ENCODE results near the gene FSTL4. TPM values are rescaled to one million over a fixed set of nuclear protein-coding genes. Genes with fewer than 3 reads are reported as not detected.

The FSTL4 gene
- total RNA-seq, 1 donor from 2014 or later, result 11.3 TPM

DNA sequence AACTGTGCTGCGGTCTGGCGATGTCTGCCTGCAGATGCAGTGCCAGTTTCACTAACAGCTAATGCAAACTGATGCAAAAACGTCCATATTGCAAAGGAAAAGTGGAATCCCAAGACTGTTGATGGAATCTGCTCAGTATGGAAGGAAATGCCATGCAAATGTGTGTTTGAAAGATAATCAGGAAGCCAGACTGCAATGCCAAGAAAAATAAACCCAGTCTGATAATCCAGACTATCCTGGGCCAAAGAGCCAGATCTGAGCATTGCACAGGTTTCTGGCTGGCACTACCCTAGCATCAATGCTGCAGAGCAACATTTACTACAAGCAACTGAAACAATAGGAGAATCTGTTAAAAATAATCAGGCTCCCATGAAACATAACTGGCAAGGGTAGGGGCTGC is 130.3 kb downstream of the FSTL4 start:
- TF ChIP-seq CTCF (conservative IDR thresholded peaks at IDR 0.05), result no peak
- Mint-ChIP-seq H3K4me3 (no peak overlapping the region), H3K27ac (no peak overlapping the region), H3K4me1 (ENCODE audit: unreplicated experiment) (peaks cover 24% of the 10 kb centered on the region), H3K9me3 (peaks cover 4% of the 10 kb centered on the region), H3K27me3 (no peaks in the 10 kb centered on the region), H3K36me3 (no peaks in the 10 kb centered on the region)
- DNase-seq (ENCODE audit: extremely low spot score, unreplicated experiment), result no peak

GRCh38 chr5:133480866-133481265 is 131.5 kb downstream of the FSTL4 start:
- Mint-ChIP-seq H3K27me3 (peaks cover 1% of the 10 kb centered on the region), H3K36me3 (no peaks in the 10 kb centered on the region), H3K4me1 (ENCODE audit: unreplicated experiment) (peaks cover 21% of the 10 kb centered on the region), H3K4me3 (no peak overlapping the region), H3K9me3 (peaks cover 4% of the 10 kb centered on the region), H3K27ac (no peak overlapping the region)
- DNase-seq (ENCODE audit: extremely low spot score, unreplicated experiment), result no peak
- TF ChIP-seq CTCF (conservative IDR thresholded peaks at IDR 0.05), result no peak

DNA sequence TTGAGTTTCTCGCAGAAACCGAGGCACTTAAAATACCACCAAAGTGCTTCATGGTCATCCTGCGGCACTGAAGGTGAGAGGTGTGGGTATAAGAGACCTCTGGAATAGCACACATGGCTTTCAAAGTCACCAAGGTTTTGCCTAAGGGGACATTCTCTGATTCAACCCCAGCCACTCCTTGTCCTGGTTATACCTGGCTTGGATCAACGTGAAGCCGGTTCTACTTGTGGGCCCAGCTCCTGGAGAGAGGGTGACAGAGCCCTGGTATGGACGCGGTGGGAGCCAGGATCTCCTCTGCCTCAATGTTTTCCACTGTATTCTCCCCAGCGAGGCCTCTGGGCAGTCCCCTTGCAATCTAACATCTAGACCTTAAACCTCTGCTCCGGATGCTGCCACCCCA is 132.0 kb downstream of the FSTL4 start:
- peaks cover 4% of the 10 kb centered on the region for H3K9me3 Mint-ChIP-seq

GRCh38 chr5:133478199-133478985 is 133.9 kb downstream of the FSTL4 start:
- Mint-ChIP-seq H3K27ac (no peak overlapping the region), H3K9me3 (no peaks in the 10 kb centered on the region), H3K36me3 (no peaks in the 10 kb centered on the region), H3K27me3 (peaks cover 9% of the 10 kb centered on the region), H3K4me1 (ENCODE audit: unreplicated experiment) (peaks cover 27% of the 10 kb centered on the region), H3K4me3 (no peak overlapping the region)
- no peak for DNase-seq (ENCODE audit: extremely low spot score, unreplicated experiment)
- TF ChIP-seq CTCF (conservative IDR thresholded peaks at IDR 0.05), result no peak

More for the DNA sequence above, 132.0 kb downstream of the FSTL4 start:
- Mint-ChIP-seq H3K27ac (no peak overlapping the region), H3K27me3 (peaks cover 5% of the 10 kb centered on the region), H3K36me3 (no peaks in the 10 kb centered on the region), H3K4me1 (ENCODE audit: unreplicated experiment) (peaks cover 24% of the 10 kb centered on the region), H3K4me3 (no peak overlapping the region)
- no peak for DNase-seq (ENCODE audit: extremely low spot score, unreplicated experiment)
- no peak for TF ChIP-seq CTCF (conservative IDR thresholded peaks at IDR 0.05)

GRCh38 chr5:133475986-133476385 is 136.4 kb downstream of the FSTL4 start:
- peaks cover 27% of the 10 kb centered on the region for H3K4me1 Mint-ChIP-seq (ENCODE audit: unreplicated experiment)
- DNase-seq (ENCODE audit: extremely low spot score, unreplicated experiment), result no peak

More at GRCh38 chr5:133475986-133476385, 136.4 kb downstream of the FSTL4 start:
- Mint-ChIP-seq H3K9me3 (no peaks in the 10 kb centered on the region), H3K27ac (no peak overlapping the region), H3K36me3 (no peaks in the 10 kb centered on the region), H3K27me3 (peaks cover 9% of the 10 kb centered on the region), H3K4me3 (no peak overlapping the region)
- TF ChIP-seq CTCF (conservative IDR thresholded peaks at IDR 0.05), result no peak

Measured in type B pancreatic cell (in vitro differentiated cells).